D341Med (cell line): ENCODE results near the gene KLF12.

Experiments
- DNase-seq: peaks from one replicate; pipeline ENCODE4 v3.0.0; 2012; ENCODE audit warnings: low spot score

Gene KLF12

DNA sequence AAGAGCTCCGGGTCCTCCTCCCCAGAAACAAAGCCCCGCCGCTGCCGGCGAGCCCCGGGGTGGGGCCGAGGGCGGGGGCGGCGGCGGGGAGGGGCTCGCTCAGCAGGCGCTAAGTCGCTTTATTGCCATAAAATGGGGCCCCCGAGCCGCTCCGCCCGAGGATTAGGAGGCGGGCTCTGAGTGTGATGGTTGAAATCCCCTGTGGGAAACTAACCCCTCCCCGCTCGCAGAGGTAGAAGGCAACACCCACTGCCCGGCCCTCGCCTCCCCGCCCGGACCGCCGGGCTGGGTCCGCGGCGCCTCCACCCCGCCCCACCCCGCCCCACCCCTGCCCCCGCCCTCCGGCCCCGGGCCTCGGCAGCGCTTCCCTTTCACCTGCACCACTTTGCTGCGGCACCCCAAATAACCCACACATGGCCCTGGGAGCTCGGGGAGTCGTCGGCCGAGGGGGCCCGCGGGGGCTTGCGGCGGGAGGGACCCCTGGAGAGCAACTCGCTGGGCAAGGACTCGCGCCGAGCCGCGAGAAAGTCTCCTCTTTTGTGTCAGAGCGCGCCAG, at the start of gene KLF12:
Gene KLF12 (minus strand): TSS at position 184 of the 556 bp plus-strand sequence.
- peak; percentile 92 for DNase-seq

DNA sequence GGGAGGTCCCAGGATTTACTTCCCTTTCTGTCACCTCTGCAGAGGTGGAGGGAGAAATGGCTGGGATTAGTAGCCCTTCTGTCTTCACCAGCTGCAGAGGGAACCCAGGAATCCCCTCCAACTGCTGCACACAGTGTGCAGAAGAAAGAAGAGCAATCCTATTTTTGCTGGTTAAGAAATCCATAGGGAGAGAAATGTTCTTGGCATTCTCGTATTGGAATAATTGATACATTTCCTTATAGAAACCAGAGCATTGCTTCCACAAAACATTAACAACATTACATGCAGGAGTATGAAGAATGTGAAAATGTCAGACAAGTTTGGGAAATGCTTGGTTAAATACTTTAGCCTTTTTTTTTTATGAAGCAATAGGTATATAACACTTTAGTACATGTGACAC, 48.3 kb upstream of the KLF12 start:
- DNase-seq, result no peak

GRCh38 chr13:74174810-74175209, 40.6 kb upstream of the KLF12 start:
- no peak for DNase-seq

GRCh38 chr13:74173822-74174221, 39.6 kb upstream of the KLF12 start:
- DNase-seq, result no peak

GRCh38 chr13:74171641-74172040, 37.4 kb upstream of the KLF12 start:
- no peak for DNase-seq

GRCh38 chr13:74169676-74170075, 35.5 kb upstream of the KLF12 start:
- DNase-seq, result no peak

GRCh38 chr13:74168263-74168675, 34.1 kb upstream of the KLF12 start:
- no peak for DNase-seq

- no peak for DNase-seq
Measured at GRCh38 chr13:74166261-74167004, 32.2 kb upstream of the KLF12 start.

DNA sequence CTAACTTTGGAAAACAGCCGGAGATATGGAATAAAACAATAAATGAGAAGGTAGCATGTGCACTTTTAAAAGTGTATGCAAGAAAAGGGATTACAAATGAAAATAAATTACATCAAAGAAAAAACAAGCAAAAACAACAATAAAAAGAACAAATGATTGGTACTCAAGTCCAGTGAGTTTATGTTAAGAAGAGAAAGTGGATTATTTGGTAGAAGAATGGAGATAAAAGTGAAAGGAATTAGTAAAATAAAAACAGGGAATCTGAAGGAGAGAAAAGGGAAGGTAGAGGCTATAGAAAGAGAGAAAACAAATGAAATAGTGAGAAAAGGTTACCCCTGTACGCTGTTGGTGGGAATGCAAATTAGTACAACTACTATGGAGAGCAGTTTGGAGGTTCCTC, 28.6 kb upstream of the KLF12 start:
- no peak for DNase-seq

DNA sequence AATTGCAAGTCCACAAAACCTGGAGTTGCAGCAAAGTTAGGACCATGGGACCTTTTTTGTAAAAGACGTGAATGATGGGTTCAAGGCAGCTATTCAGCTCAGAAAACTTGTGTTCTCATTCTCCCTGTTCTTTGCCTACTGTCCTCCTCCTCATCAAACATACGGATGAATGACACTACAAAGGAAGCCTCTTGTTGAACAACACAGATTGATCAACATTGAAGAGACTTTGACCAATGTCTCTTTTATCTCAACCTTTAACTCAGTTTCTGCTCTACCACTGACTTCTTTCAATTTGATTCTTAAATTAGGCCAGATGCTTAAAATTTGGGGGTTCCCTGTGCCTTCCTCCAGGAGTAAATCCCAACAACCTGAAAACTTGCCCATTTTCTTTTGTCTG, 27.9 kb upstream of the KLF12 start:
- DNase-seq, result no peak

- no peak for DNase-seq
Measured at GRCh38 chr13:74158571-74159352, 24.6 kb upstream of the KLF12 start.

- no peak for DNase-seq
Measured at GRCh38 chr13:74158028-74158427, 23.8 kb upstream of the KLF12 start.

DNA sequence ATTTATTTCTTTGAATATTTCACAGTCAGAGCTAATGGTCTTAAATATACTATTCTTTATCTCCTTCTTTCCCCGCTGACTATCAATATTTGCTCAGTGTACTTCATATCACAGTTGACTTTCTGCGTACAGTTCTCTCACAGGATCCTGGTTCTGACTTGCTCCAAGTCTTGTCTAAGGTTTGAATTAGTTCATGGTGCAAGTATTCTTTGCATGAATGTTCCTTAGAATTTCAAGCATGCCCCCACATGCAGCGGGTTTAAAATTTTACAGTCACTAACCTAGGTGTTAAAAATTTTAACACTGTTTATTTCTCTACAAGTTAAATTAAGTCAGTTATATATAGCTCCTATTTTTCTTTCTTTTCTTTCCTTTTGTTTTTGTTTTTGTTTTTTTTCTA, 20.8 kb upstream of the KLF12 start:
- no peak for DNase-seq

DNA sequence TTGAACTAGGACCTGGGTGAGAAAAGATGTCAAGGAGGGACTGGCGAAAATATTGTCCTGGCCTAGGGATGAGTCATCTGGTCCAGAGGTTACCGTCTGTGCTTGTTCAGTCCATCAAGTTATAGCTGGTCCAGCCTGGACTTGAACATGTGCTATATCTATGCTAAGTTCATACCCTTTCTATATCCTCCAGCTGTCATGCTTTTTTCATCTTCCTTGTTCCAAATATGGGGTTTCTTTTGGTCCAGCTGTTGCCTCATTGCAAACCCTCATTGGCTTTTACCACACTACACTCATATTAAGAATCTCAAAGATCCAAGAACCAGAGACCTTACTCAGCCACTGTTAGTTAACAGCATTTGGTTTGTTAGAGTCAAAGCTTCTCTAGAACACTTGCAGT, 19.1 kb upstream of the KLF12 start:
- no peak for DNase-seq

GRCh38 chr13:74151859-74152258, 17.7 kb upstream of the KLF12 start:
- no peak for DNase-seq

DNA sequence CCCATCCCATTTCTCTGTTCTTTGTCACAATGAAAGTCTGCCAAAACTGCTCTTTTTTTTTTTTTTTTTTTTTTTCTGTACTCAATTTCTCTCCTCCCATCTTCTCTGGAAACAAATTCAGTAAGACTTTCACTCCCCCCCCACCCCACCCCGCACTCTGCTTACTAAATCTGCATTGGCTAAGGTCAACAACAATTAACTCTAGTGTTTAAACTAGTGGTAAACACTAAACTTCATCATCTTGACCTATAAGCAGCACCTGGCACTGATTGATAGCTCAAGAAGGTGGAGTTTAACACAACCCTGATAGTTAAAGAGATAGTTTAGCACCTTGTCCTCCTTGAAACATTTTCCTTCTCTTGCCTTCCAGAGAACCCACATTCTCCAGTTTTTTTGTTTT, 14.1 kb upstream of the KLF12 start:
- DNase-seq, result no peak

- no peak for DNase-seq
Measured at GRCh38 chr13:74145249-74145975, 11.2 kb upstream of the KLF12 start.

DNA sequence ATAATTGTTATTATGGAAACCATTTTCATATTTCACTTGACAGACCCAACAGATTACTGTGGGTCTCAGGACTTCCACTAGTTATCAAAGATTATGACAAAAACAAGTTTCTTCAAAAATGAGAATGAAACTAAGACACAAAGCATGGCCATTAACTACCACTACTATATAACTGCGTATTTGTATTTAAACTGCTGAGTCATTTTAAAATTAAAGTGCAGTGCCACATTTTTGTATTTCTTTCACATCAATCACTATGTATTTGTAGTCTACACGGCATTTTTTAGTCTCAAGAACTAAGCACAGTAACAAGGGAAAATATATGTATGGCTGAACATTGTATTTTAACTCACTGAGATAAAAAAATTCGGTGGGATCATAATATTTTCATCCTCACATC, 10.1 kb upstream of the KLF12 start:
- no peak for DNase-seq

DNA sequence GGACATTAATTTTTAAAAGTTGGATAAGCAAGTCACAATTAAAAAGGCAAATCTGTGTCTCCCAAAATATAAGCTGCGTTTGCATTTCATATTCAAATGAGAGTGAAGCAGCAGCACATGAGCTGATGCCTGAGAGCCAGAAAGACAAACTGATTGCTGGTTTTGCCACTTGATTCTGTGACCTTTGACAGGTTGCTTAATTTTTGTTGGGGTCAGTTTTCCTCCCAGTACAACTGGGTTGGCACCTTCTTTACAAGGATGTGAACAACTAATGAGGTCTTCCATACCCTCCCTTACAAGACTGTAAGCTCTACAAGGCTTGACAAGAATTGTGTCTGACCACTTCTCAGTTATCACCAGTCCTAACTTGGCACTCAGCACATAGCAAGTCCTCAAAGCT, 8.1 kb upstream of the KLF12 start:
- no peak for DNase-seq

DNA sequence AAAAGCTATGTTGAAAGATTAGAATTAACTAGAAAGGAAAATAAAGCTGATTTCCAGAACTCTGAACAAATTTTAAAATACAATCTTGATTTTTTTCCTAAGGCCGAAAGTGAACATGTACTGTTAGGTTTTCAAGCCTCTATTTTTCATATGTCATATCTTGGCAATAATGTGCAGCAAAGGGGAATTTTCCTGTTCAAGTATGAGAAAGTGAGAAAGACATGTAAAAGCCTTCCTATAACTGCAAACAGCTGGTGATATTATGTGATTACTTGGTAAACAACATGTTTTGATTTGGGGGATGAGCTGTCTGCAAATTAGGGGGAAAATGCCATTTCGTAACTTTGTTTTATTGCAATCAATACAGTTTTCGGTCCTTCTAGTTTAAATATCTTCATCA, 4.0 kb upstream of the KLF12 start:
- DNase-seq, result no peak

- peak; percentile 34 for DNase-seq
Measured at GRCh38 chr13:74136084-74136658, 2.0 kb upstream of the KLF12 start.
